Stimulated activated CD4-positive, alpha-beta T cell treated with anti-CD3 and anti-CD28 coated beads, Interleukin-2, amount 100 ng/mL, for 24 hours (primary cell): ENCODE results near the gene EFNB3.
A peak's percentile ranks its signal among the peaks of the same experiment; 100 is the strongest.

ENCODE experiments used
- DNase-seq, 2 donors: peaks; one replicate each; pipeline ENCODE4 v3.0.0-alpha.2; 2020

The EFNB3 gene

GRCh38 chr17:7701681-7702080 lies 3.3 kb upstream of the EFNB3 start:
- DNase-seq, result no peak

GRCh38 chr17:7702776-7703175 lies 2.2 kb upstream of the EFNB3 start:
- DNase-seq, result no peak

GRCh38 chr17:7703584-7704479 lies 1.2 kb upstream of the EFNB3 start:
- DNase-seq, result no peak

- no peak for DNase-seq
Measured at GRCh38 chr17:7705269-7706255, 560 bp downstream of the EFNB3 start.

GRCh38 chr17:7706631-7707354 lies 1.8 kb downstream of the EFNB3 start:
- DNase-seq, result no peak

- DNase-seq, result no peak
Measured at GRCh38 chr17:7707446-7707845, 2.4 kb downstream of the EFNB3 start.

GRCh38 chr17:7707858-7708750 lies 3.1 kb downstream of the EFNB3 start:
- no peak for DNase-seq

GRCh38 chr17:7709031-7709430 lies 4.0 kb downstream of the EFNB3 start:
- DNase-seq, result no peak

GRCh38 chr17:7710301-7710700 lies 5.3 kb downstream of the EFNB3 start:
- no peak for DNase-seq

GRCh38 chr17:7711051-7711755 lies 6.2 kb downstream of the EFNB3 start:
- no peak for DNase-seq

GRCh38 chr17:7712111-7712771 lies 7.2 kb downstream of the EFNB3 start:
- no peak for DNase-seq

GRCh38 chr17:7713782-7714181 lies 8.8 kb downstream of the EFNB3 start:
- no peak for DNase-seq

GRCh38 chr17:7714721-7715594 lies 10.0 kb downstream of the EFNB3 start:
- DNase-seq, result no peak

GRCh38 chr17:7715936-7716886 lies 11.2 kb downstream of the EFNB3 start:
- DNase-seq, result no peak

GRCh38 chr17:7716901-7717755 lies 12.1 kb downstream of the EFNB3 start, which contains the start of gene DNAH2:
Gene DNAH2, plus strand, starts transcription at chr17:7717744. Its CDS starts 1,991 bp downstream, at chr17:7719735.
- DNase-seq, result peak; percentile 48 to 70

GRCh38 chr17:7717756-7718350 lies 12.9 kb downstream of the EFNB3 start:
- DNase-seq, result peak in 1 of 2 donors; percentile 28

GRCh38 chr17:7719661-7720060 lies 14.7 kb downstream of the EFNB3 start:
- no peak for DNase-seq
